CD4-positive, CD25-positive, alpha-beta regulatory T cell (primary cell): ENCODE results near the gene GAS6. TPM values are rescaled to one million over a fixed set of nuclear protein-coding genes. Genes with fewer than 3 reads are reported as not detected.

Experiments used
- ATAC-seq, 2 donors: fragments of 150-1000 bp; cut with Tn5 transposase; one replicate each; pipeline ENCODE4 v1.10.0; 2021; ENCODE audit warnings: low read depth in 2 of 2, moderate number of reproducible peaks in 2 of 2, moderate library complexity in 1 of 2
- DNase-seq, 3 donors: peaks; one replicate each; pipeline versions ENCODE4 v3.0.0 to v3.0.0-alpha.2; 2012 to 2022; ENCODE audit warnings: mixed read lengths in 1 of 3
- H3K27ac ChIP-seq: one replicate; pipeline ENCODE4 v1.7.0; 2013; ENCODE audit warnings: mild to moderate bottlenecking, low read length; ENCODE audit not compliant: insufficient read depth, poor library complexity, severe bottlenecking
- H3K27me3 ChIP-seq: one replicate; pipeline ENCODE4 v1.7.0; 2013; ENCODE audit warnings: low read length; ENCODE audit not compliant: control insufficient read depth, insufficient read depth
- H3K36me3 ChIP-seq: one replicate; pipeline ENCODE4 v1.7.0; 2013; ENCODE audit warnings: mild to moderate bottlenecking, low read length, moderate library complexity; ENCODE audit not compliant: control insufficient read depth, insufficient read depth
- H3K4me1 ChIP-seq: 2 replicates; pipeline ENCODE4 v1.7.0; 2013; ENCODE audit warnings: mild to moderate bottlenecking, low read length; ENCODE audit not compliant: insufficient read depth, control insufficient read depth, poor library complexity, severe bottlenecking
- H3K4me3 ChIP-seq: one replicate; pipeline ENCODE4 v1.7.0; 2013; ENCODE audit warnings: low read depth, mild to moderate bottlenecking, low read length, moderate library complexity
- H3K9me3 ChIP-seq, 2 experiments: 1 replicate in 1 of 2; 2 replicates in 1 of 2; pipeline ENCODE4 v1.7.0; 2013; ENCODE audit warnings: low read length in 2 of 2, mild to moderate bottlenecking in 1 of 2, moderate library complexity in 1 of 2; ENCODE audit not compliant: control insufficient read depth in 2 of 2
- H3K27ac Mint-ChIP-seq, 3 donors: one replicate each; pipeline ENCODE4 v1.8.0; 2020 to 2022; ENCODE audit warnings: mild to moderate bottlenecking in 3 of 3, mixed read lengths in 3 of 3, moderate library complexity in 2 of 3
- H3K27me3 Mint-ChIP-seq: one replicate; pipeline ENCODE4 v1.8.0; 2022; ENCODE audit warnings: mild to moderate bottlenecking, mixed read lengths
- H3K36me3 Mint-ChIP-seq: one replicate; pipeline ENCODE4 v1.8.0; 2020; ENCODE audit warnings: mixed read lengths
- H3K4me1 Mint-ChIP-seq, 4 donors: one replicate each; pipeline ENCODE4 v1.8.0; 2020 to 2022; ENCODE audit warnings: mixed read lengths in 4 of 4, mild to moderate bottlenecking in 1 of 4
- H3K4me3 Mint-ChIP-seq, 4 donors: one replicate each; pipeline ENCODE4 v1.8.0; 2020 to 2022; ENCODE audit warnings: mild to moderate bottlenecking in 4 of 4, mixed read lengths in 4 of 4, moderate library complexity in 3 of 4
- H3K9me3 Mint-ChIP-seq, 7 donors: one replicate each; pipeline ENCODE4 v1.8.0; 2020 to 2022; ENCODE audit warnings: mixed read lengths in 7 of 7, mild to moderate bottlenecking in 3 of 7, moderate library complexity in 2 of 7
- polyA plus RNA-seq, 4 donors: library from polyadenylated mRNA; unstranded; fragments of 300-500 nt; fragmentation: Illumina TruSeq; gene quantifications; one replicate each; pipeline ENCODE4 v1.2.3, GENCODE V29; 2021
- total RNA-seq: library from RNA; stranded (reverse); gene quantifications from one replicate; pipeline ENCODE4 v1.2.3, GENCODE V29; 2022

Gene GAS6
- total and polyA plus RNA-seq, 5 donors from 2014 or later = 0.29 to 2.8 (median 0.34) TPM; not detected in 2

GRCh38 chr13:113816946-113817859 lies 46.7 kb downstream of the GAS6 start:
- Histone ChIP-seq H3K9me3 (no peaks in the 10 kb centered on the region), H3K4me1 (peaks cover 6% of the 10 kb centered on the region), H3K36me3 (no peaks in the 10 kb centered on the region), H3K4me3 (no peak overlapping the region), H3K27ac (no peak overlapping the region), H3K27me3 (no peaks in the 10 kb centered on the region)
- peak overlapping the region; percentile 80 to 86 (median 82) for H3K4me3 Mint-ChIP-seq
- H3K4me1 Mint-ChIP-seq = peaks cover 5 to 23% (median 13%) of the 10 kb centered on the region in 4 donors
- peaks cover 4% of the 10 kb centered on the region for H3K27me3 Mint-ChIP-seq
- ATAC-seq (peak; percentile 91 to 96), DNase-seq (peak; percentile 75 to 90 (median 85))
- peaks cover 0 to 3% (median 0%) of the 10 kb centered on the region in 7 donors for H3K9me3 Mint-ChIP-seq
- H3K27ac Mint-ChIP-seq = peak overlapping the region in 2 of 3 donors; percentile 60 to 66
- peaks cover 3% of the 10 kb centered on the region for H3K36me3 Mint-ChIP-seq

- Histone ChIP-seq H3K27ac (no peak overlapping the region), H3K9me3 (no peaks in the 10 kb centered on the region), H3K4me3 (peak overlapping the region; percentile 69), H3K36me3 (no peaks in the 10 kb centered on the region), H3K27me3 (no peaks in the 10 kb centered on the region), H3K4me1 (peaks cover 6% of the 10 kb centered on the region)
- ATAC-seq (no peak), DNase-seq (no peak)
- H3K27ac Mint-ChIP-seq = peak overlapping the region in 1 of 3 donors; percentile 46
- H3K9me3 Mint-ChIP-seq = peaks cover 0 to 5% (median 0%) of the 10 kb centered on the region in 7 donors
- H3K27me3 Mint-ChIP-seq = peaks cover 4% of the 10 kb centered on the region
- H3K36me3 Mint-ChIP-seq = peaks cover 3% of the 10 kb centered on the region
- peaks cover 5 to 23% (median 13%) of the 10 kb centered on the region in 4 donors for H3K4me1 Mint-ChIP-seq
- H3K4me3 Mint-ChIP-seq = peak overlapping the region; percentile 82 to 89 (median 86)
Observed at GRCh38 chr13:113816254-113816929, 47.5 kb downstream of the GAS6 start.

- peak overlapping the region; percentile 42 to 70 (median 54) for H3K27ac Mint-ChIP-seq
- peaks cover 5 to 23% (median 13%) of the 10 kb centered on the region in 4 donors for H3K4me1 Mint-ChIP-seq
- peaks cover 6% of the 10 kb centered on the region for H3K4me1 ChIP-seq
- H3K9me3 Mint-ChIP-seq = peaks cover 0 to 5% (median 0%) of the 10 kb centered on the region in 7 donors
- peak overlapping the region; percentile 69 for H3K4me3 ChIP-seq
- peak in 2 of 3 donors; percentile 17 to 65 for DNase-seq
- no peak overlapping the region for H3K27ac ChIP-seq
- peak overlapping the region; percentile 34 to 89 (median 86) for H3K4me3 Mint-ChIP-seq
- ATAC-seq = no peak
- H3K27me3 ChIP-seq = no peaks in the 10 kb centered on the region
- peaks cover 4% of the 10 kb centered on the region for H3K27me3 Mint-ChIP-seq
- H3K9me3 ChIP-seq = no peaks in the 10 kb centered on the region
- H3K36me3 ChIP-seq = no peaks in the 10 kb centered on the region
- H3K36me3 Mint-ChIP-seq = peaks cover 3% of the 10 kb centered on the region
Observed at GRCh38 chr13:113815151-113816058, 48.5 kb downstream of the GAS6 start.

GRCh38 chr13:113814435-113814821 lies 49.4 kb downstream of the GAS6 start:
- Histone ChIP-seq H3K9me3 (peaks cover 0 to 6% of the 10 kb centered on the region in 2 experiments), H3K27ac (no peak overlapping the region), H3K27me3 (no peaks in the 10 kb centered on the region), H3K4me3 (no peak overlapping the region), H3K4me1 (peaks cover 6% of the 10 kb centered on the region), H3K36me3 (no peaks in the 10 kb centered on the region)
- DNase-seq (no peak), ATAC-seq (no peak)
- H3K27me3 Mint-ChIP-seq = peaks cover 4% of the 10 kb centered on the region
- H3K4me3 Mint-ChIP-seq = peak overlapping the region in 1 of 4 donors; percentile 19
- H3K36me3 Mint-ChIP-seq = peaks cover 3% of the 10 kb centered on the region
- peaks cover 5 to 23% (median 13%) of the 10 kb centered on the region in 4 donors for H3K4me1 Mint-ChIP-seq
- peaks cover 0 to 5% (median 1%) of the 10 kb centered on the region in 7 donors for H3K9me3 Mint-ChIP-seq
- peak overlapping the region in 1 of 3 donors; percentile 43 for H3K27ac Mint-ChIP-seq

- Mint-ChIP-seq H3K27ac (peak overlapping the region in 1 of 3 donors; percentile 60), H3K9me3 (peaks cover 0 to 5% (median 1%) of the 10 kb centered on the region in 7 donors), H3K36me3 (peaks cover 3% of the 10 kb centered on the region), H3K4me1 (peaks cover 5 to 23% (median 13%) of the 10 kb centered on the region in 4 donors), H3K27me3 (peaks cover 4% of the 10 kb centered on the region), H3K4me3 (peak overlapping the region in 1 of 4 donors; percentile 19)
- Histone ChIP-seq H3K9me3 (peaks cover 0 to 7% of the 10 kb centered on the region in 2 experiments), H3K27ac (no peak overlapping the region), H3K4me3 (no peak overlapping the region), H3K36me3 (no peaks in the 10 kb centered on the region), H3K27me3 (no peaks in the 10 kb centered on the region), H3K4me1 (peaks cover 6% of the 10 kb centered on the region)
- ATAC-seq (no peak), DNase-seq (no peak)
Observed at GRCh38 chr13:113813749-113814434, 50.0 kb downstream of the GAS6 start.

- Histone ChIP-seq H3K36me3 (no peaks in the 10 kb centered on the region), H3K4me3 (no peak overlapping the region), H3K27me3 (no peaks in the 10 kb centered on the region), H3K9me3 (peaks cover 3 to 13% of the 10 kb centered on the region in 2 experiments), H3K4me1 (peaks cover 6% of the 10 kb centered on the region), H3K27ac (no peak overlapping the region)
- no peak for DNase-seq
- no peak for ATAC-seq
- H3K4me3 Mint-ChIP-seq = no peak overlapping the region
- peaks cover 3% of the 10 kb centered on the region for H3K36me3 Mint-ChIP-seq
- peaks cover 4% of the 10 kb centered on the region for H3K27me3 Mint-ChIP-seq
- peak overlapping the region in 1 of 3 donors; percentile 60 for H3K27ac Mint-ChIP-seq
- peaks cover 5 to 23% (median 13%) of the 10 kb centered on the region in 4 donors for H3K4me1 Mint-ChIP-seq
- peaks cover 0 to 9% (median 1%) of the 10 kb centered on the region in 7 donors for H3K9me3 Mint-ChIP-seq
Observed at GRCh38 chr13:113813070-113813748, 50.7 kb downstream of the GAS6 start.
